NCI-H510A treated with DMSO at 0.1 percent for 48 hours (cell line): ENCODE measurements around the gene MMP17.

Experiments used
- DNase-seq: peaks from one replicate; lab custom pipeline; 2025; lab: John Stamatoyannopoulos, UW

Gene MMP17

DNA sequence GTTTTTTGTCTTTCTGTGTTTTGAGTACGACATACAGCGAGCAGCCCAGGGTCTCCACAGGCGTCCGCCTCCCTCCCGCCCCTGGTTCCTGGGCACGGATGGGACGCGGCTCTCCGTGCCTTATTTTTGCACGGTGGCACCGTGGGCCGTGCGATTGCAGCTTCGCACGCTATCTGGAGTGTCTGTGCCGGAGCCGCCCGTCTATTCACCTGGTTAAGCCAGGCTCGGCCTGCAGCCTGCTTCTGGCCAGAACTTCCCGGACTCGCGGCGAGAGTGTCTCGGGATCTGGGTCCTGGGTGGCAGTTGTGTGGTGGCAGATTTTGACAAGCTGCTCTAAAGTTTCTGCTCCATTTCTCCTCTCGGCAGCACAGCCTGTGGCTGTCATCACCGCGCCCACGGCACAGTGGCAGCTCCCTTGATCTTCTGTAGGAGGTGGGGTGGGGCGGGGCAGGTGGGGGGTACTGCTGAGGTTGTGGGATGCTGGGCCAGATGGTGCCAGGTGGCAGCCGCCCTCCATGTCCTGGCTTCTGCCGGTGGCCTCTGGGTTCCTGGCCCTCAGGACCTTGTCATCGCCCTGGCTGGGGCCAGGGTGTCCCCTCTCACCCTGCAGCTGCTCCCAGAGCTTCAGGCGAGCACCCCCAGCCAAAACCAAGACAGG lies 2.9 kb downstream of the MMP17 start:
- DNase-seq, result peak; percentile 66

DNA sequence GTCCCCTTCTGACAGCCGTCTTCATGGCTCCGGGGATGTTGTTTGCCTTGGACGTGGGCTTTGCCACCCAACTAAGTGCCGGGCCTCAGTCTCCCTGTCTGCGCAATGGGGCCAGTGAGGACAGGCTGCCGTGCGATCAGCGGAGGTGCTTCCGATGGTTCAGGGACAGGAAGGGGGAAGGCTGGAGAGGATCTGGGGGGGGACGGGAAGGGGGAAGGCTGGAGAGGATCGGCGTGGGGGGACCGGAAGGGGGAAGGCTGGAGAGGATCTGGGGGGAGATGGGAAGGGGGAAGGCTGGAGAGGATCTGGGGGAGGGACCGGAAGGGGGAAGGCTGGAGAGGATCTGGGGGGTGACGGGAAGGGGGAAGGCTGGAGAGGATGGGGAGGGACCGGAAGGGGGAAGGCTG lies 3.4 kb downstream of the MMP17 start:
- DNase-seq, result peak; percentile 22

DNA sequence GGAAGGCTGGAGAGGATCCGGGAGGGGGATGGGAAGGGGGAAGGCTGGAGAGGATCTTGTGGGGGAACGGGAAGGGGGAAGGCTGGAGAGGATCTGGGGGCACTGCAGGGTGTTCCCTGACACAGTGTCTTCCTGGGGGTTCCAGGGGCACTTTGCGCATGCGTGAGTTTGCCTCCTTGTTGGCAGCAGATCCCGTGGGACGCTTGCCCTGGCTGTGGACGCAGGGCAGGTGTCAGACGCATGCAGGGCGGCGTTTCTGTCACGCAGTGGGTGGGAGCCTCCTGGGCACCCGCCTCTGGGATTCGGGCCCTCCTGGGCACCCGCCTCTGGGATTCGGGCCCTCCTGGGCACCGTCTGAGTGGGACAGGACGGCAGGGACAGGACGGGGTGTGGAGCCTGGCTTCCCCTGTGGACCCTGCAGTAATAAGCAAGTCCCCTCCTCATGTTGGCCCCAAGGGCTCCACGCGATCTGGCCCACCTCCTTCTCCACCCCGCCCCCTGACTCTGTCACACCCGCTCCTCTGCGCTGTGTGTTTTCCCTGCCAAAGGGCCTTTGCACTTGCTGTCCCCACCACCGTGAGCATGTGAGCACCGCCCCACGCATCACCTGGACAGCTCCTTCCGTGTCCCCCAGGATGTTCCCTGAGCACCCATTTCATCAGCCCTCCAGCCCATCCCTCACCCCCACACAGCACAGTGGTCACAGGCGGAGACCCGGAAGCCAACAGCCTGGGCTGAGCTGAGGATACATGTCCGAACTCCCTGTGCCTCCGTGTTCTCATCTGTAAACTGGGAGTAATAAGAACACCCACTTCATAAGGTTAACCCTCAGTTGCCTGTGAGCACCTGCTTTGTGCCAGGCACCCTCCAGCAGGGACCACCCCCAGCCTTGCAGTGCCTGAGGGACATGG lies 4.4 kb downstream of the MMP17 start:
- no peak for DNase-seq

DNA sequence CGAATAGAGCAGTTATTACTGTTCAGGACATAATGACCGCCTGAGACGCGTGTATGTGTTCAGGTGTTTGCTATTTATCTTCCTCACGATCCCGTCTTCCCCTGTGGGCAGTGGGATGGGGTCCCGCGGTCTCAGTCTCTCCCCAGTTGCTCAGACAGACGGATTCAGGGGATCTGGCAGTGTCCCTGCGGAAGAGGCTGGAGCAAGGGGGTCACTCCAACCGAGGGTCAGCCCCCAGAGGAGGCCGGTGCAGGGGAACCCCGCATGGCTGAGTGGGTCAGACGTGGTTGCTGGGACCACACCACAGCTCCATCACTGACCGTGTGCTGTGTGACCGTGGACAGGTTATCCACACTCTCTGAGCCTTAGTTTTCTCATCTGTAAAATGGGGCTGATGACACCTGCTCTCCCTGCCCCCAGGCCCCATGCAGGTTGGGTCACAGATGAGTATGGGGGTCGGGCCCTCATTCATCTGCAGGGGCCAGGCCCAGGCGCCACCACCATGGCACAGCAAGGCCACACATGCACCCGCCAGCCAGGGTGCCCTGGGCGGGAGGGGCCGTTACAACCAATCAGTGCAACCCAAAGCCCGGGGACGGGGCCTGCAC lies 5.2 kb downstream of the MMP17 start:
- no peak for DNase-seq

DNA sequence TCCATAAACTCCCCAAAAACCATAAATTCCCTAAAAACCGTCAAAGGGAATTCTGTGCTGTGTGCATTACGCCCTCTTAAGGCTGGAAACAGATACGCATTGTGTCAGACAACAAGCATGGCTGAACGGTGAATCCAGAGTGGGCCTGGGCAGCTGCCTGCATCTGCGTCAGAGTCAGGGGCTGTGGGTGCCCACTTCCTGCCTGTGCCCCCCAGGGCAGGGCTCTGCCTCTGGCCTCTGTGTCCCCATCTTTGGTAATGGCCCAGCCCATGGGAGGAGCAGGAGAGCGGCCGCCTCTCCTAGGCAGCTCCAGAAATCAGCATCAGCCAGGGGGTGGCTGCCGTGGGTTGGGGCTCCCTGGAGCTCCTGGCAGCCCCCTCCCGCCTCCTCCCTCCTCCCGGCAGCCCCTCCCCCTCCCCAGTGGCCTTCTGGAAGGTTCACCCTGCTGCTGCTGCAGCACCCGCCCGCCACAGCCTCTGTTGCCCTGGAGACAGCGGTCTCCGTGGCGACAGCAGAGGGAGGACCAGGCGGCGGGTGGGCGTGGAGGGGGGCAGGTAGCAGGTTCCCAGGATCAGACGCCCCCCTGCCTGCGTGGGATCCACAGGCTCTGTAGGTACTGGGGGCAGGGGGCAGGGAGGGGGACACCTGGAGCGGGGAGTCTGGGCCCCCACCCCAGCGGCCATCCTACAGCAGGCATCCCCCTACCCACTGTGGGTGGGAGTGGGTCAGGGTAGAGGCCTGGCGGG lies 5.9 kb downstream of the MMP17 start:
- DNase-seq, result no peak

DNA sequence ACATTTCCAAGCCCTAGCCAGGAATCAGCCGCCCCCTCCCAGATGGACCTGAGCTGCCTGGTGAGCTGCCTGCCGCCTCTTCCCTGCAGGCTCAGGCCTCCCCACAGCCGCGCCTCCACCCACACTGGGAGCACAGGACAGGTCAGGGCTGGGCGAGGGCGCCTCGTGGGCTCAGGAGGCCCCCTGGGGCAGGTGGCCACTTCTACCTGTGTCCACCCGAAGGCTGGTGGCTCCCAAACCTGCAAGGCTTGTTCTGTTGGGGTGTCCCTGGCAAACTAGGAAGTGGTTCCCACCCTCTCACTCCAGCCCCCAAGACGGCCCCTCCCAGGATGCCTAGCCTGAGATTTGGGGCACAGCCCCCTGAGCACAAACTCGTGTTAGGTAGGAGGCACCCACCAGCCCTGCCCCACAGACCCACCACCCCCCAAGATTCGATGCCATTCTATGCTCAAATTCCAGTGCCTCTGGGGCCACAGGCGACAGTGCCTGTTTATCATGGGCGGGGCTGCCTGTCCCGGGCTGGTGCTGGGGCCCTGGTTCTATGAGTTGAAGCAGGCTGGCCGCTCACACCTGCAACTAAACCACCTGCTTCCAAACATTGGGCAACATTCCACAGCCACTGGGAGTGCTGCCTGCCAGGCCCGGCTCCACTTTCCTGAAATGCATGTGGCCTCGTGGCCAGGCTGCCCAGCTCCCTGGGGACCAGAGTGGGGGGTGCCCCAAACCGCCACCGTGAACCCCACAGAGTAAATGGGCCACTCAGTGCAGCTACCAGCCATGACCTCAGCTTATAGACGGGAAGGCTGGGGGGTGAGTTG lies 6.8 kb downstream of the MMP17 start:
- no peak for DNase-seq

DNA sequence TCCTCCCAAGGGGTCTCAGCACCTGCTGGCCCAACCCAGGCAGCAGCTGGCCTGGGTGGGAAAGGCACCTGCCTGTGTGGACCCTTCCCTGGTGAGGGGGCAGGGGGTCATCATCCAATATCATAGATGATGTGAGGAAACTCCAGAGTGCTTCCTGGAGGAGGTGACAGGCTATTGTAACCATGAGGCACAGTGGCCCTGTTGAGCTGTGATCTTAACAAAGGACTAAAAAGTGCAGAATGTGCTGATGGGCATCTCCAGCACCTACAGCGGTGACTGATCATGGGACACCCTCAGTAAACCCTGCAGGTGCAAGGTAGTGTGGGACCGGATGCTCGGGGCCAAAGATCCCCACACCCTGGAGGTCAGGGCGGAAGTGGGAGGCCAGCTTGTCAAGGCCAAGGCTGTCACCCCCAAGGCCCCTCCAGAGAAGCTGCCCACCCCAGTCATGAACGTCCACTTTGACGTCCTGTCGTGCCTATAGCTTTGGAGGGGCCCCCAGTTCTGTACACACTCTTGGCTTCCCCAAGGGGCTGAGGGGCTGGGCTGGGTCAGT lies 7.5 kb downstream of the MMP17 start:
- no peak for DNase-seq

DNA sequence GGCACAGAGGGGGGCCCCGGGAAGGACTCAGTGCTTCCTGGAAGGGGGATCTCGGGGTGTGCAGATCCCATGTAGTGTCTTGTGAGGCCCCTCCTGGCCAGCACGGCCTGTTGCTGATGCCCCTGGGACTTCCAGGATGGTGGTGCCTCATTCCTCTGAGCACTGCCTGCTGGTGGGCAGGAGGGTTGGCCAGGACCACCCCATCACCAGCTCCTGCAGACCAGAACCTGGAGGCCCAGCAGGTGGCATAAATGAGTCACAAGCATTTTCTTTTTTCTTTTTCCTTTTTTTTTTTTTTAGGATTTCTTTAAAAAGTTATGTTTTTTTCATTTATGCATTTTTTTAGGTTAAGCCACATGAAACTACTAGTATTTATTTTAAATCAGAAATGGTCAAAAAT lies 8.0 kb downstream of the MMP17 start:
- no peak for DNase-seq

DNA sequence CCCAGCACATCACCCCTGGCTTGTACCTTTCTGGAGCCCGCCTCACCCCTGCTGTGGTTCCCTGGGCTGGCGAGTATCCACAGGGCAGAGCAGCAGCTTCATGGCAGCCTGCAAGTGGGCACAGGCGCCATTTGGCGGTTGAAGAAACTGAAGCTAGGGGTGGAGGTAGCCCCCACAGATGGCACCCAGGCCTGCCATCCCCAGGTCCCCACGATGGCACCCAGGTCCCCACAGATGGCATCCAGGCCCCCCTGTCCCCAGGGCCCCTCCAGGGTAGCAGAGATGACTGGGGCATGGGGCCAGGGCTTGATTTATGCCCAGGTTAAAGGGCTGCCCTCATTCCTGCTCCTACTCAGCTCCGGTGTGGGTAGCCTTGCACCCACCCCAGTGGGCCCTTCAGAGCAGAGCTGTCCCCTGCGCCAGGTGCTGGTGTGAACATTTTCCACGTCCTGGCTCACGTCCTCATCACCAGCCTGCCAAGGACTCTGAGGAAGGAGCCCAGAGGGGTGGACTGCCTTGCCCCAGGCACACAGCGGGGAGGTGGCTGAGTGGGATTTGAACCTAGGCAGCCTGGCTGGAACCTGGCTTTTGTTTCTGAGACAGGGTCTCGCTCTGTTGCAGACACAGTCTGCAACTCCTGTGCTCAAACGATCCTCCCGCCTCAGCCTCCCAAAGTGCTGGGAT lies 8.7 kb downstream of the MMP17 start:
- no peak for DNase-seq

DNA sequence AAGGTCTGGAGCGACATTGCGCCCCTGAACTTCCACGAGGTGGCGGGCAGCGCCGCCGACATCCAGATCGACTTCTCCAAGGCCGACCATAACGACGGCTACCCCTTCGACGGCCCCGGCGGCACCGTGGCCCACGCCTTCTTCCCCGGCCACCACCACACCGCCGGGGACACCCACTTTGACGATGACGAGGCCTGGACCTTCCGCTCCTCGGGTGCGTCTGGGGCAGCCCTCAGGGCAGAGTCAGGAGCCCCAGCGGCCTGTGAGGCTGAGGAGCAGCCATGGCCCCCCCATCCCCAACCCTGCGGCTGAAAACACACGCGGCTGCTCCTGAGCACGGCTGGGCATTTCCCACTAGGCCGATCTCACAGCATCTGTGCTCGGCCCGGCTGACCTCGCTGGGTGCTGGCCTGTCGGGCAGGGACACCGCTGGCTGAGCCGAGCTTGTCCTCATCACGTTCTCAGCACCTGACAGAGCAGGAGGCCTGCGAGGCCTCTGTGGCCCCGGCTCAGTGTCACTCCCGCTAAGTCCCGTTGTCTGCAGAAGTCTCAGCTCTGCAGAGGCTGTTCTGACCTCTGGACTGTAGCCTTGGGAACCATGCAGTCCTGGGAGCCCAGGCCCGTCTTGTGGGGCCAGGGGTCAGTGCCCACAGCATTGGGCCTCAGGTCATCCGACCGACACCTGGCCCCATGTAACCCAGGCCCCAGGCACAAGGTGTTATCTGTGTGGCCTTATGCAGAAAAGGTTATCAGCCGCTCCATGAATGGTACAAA lies 12.6 kb downstream of the MMP17 start:
- DNase-seq, result no peak

DNA sequence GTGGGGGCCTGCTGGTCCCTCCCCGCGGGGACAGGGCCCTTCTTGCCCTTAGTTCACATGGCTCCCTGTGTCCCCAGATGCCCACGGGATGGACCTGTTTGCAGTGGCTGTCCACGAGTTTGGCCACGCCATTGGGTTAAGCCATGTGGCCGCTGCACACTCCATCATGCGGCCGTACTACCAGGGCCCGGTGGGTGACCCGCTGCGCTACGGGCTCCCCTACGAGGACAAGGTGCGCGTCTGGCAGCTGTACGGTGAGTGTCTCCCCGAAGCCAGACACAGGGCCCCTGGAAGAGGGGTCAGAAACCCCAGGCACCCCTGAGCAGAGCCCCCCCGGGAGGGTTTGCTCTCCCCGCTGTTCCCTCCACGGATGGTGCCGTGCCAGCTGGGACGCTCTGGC lies 13.4 kb downstream of the MMP17 start:
- no peak for DNase-seq

DNA sequence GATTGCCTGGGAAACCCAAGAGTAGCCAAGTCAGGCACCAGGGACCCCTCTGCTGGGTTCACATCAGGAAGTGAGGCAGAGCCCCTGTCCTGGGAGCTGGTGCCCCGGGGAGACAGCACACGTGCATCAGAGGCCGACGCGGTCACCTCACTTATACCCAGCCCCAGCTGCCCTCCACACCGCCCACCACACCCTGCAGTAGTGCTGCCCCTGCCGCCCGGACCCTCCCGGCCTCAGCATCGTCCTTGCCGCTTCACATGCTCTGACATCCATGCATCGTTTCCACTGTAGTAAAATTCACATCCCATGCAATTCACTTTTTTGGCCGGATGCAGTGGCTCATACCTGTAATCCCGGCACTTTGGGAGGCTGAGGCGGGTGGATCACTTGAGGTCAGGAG lies 14.0 kb downstream of the MMP17 start:
- DNase-seq, result no peak

DNA sequence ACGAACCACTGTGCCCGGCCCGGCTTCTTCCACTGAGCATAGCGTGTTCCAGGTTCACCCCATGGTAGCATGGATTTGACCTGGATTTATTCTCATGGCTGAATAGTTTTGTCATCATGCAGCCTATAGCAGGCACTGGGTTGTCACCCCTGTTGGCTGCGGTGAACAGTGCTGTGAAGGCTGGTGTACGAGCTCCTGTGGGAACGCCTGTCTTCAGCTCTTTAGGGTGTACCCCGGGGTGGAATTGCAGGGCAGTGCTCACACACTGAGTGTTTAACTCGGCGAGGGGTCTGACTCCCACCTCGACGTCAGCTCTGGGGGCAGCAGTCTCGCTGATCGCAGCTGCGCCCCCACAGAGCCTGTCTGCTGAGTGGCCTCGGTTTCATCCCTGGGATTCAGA lies 15.3 kb downstream of the MMP17 start:
- no peak for DNase-seq

DNA sequence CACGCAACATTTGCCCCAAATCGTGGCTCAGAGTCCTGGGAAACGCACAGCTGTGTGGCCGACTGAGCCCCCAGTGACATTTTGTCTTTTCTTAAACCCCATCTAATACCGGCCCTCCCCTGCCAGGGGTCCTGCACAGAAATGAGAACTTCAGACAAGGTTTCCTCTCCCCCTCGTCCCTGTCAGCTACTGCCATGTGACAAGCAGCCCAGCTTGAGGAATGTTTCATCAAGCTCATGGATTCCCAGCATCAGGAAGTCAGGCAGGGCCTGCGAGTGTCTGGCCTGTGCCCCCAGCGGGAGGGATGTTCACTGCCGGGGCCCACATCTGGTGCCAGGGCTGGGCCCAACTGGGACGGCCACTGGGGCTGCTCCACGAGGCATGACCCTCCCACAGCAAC lies 15.9 kb downstream of the MMP17 start:
- DNase-seq, result no peak

DNA sequence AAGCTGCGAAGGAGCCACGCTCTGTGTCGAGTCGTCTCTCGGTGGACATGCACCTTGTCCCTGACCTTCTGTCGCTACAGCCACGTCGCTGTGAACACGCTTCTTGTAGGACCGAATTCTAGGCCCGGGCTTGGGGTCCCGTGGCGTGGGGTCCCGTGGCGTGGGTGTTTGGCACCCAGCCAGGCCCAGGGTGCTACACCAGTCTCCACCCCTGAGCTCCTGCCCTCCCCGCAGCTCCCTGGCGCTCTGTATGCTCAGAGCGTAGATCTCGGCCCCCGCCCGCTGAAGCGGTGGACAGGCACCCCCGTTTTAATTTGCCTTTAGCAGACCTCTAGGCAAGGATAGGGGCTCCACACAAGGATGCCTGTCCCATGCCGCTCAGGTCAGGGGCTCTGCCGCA lies 16.5 kb downstream of the MMP17 start:
- DNase-seq, result no peak

DNA sequence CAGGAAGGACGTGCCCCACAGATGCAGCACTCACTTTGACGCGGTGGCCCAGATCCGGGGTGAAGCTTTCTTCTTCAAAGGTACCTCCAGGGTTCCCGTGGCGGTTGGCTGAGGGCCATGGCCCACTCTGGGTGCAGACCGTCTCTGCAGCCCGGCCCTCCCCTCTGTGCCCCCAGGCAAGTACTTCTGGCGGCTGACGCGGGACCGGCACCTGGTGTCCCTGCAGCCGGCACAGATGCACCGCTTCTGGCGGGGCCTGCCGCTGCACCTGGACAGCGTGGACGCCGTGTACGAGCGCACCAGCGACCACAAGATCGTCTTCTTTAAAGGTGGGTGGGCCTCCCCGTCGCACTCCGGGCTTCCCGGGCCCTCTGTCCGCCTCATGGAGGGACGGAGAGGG lies 16.9 kb downstream of the MMP17 start:
- DNase-seq, result no peak

DNA sequence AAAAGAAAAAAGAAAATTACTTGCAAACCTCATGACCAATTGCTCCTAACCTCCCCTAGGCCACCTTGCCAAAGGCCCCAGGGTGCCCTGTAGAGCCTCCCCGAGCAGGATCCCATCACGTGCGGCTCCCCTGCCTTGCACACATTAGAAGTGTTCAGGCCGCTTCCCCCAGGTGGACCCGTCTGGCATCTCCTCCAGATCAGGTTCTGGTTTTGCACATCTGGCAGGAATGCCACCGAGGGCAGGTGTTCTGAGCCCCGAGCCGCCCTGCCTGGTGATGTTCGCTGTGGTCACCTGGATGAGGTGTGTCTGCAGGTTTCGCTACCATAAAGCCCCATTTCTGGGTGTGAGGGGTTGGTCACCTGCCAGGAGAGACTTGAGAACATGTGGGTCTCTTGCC lies 19.3 kb downstream of the MMP17 start:
- DNase-seq, result no peak

DNA sequence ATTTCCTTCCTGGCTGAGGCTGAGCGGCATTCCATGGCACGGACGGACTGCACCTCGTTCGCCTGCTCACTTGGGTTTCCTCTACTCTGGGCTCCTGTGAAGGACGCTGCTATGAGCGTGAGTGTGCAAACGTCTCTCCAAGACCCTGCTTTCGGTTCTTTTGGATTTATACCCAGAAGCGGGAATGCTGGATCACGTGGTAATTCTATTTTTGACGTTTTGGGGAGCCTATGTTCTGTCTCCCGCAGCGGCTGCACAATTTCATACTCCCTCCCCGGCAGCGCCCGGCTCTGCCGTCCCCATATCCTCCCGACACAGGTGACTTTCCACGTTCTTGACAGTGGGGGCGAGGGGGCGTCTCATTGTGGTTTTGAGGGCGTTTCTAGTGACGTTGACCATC lies 20.6 kb downstream of the MMP17 start:
- DNase-seq, result no peak

DNA sequence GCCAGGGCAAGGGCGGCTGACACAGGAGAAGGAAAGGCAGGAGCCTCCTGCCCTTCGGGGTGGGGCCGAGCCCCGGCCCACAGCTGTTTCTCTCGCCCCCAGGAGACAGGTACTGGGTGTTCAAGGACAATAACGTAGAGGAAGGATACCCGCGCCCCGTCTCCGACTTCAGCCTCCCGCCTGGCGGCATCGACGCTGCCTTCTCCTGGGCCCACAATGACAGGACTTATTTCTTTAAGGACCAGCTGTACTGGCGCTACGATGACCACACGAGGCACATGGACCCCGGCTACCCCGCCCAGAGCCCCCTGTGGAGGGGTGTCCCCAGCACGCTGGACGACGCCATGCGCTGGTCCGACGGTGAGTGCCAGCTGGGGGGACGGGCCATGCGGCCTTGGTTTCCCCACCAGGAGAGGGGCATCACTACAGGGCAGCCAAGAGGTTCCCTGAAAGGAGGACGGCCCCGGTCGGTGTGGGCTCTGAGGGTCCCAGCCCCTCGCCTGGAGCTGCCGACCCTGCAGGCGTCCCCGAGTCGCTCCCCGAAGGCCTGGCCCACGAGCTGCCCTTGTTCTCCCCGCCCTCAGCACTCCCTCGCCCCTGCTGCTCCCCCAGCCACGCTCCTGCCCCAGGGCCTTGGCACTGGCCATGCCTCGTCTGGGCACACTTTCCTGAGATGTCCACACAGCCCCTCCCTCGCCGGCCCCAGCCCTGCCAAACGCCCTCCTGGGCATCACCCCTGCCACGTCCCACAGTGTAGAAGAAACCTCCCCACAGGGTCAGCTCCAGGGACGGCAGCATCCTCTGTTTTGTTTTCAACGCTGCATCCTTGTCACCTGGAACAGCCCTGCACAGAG lies 21.7 kb downstream of the MMP17 start:
- DNase-seq, result no peak
